CD4-positive, alpha-beta T cell treated with Interleukin-21 for 1 hour (primary cell): ENCODE results near the gene PTPRN2.
"Not testable (repeated sequence)": the region's sequence is repeated elsewhere in the genome, so short reads cannot be mapped to it uniquely, and the experiment has no call there.

ENCODE experiments used
- DNase-seq: peaks from one replicate; pipeline ENCODE4 v3.0.0-alpha.2; 2020

PTPRN2 gene

DNA sequence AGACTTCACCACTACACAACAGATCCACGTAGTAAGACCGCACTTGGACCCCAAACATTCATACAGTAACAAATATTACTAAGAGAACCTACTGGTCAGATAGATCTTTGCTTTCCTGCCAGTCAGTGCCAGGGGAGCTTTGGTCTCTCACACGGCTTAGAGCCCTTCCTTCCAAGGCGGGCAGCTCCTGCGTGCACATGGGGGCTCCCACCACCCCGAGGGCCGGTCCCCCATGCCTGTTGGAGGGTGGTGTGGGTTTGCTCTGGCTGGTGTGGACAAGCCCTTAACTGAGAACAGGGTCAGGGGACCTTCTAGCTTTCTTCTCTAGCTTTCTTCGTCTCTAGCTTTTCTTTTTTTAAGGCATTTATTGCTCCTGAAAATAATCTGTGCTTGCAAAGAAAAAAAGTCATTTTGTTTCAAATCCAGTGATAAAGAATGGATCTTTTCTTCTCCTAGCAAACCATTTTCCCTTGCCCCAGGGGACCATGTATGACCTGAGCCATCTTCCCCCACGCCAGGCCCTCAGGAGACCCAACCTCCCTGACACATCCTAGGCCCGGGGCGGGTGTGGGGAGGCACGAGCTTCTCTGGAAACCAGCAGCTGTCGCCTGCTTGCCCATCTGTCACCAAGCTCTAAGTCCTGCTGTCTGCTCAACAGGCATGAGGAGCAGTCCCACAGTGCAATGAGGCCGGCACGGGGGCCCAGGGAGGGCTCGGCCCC lies 591.1 kb downstream of the PTPRN2 start:
- DNase-seq = no peak

DNA sequence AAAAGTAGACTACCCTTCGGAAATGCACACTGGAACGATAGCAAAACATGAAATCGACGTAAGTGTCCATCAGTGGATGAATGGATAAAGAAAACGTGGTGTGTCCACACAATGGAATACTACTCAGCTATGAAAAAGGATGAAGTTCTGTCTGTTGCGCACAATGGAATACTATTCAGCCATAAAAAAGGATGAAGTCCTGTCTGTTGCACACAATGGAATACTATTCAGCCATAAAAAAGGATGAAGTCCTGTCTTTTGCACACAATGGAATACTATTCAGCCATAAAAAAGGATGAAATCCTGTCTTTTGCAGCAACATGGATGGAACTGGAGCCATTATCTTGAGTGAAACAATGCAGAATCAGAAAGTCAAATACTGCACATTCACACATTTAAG lies 591.8 kb downstream of the PTPRN2 start:
- no peak for DNase-seq

DNA sequence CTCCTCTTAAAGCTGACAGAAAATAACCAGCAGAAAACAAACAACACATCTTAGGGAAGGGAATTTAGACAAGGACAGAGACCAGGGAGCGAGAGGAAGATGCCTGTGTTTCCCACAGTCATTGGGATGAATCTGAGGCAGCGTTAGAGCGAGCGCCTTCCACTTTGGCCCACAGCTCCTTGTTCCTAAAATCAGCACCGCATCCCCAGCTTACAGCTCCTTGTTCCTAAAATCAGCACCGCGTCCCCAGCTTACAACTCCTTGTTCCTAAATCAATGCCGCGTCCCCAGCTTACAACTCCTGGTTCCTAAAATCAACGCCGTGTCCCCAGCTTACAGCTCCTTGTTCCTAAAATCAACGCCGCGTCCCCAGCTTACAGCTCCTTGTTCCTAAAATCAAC lies 593.3 kb downstream of the PTPRN2 start:
- no peak for DNase-seq

DNA sequence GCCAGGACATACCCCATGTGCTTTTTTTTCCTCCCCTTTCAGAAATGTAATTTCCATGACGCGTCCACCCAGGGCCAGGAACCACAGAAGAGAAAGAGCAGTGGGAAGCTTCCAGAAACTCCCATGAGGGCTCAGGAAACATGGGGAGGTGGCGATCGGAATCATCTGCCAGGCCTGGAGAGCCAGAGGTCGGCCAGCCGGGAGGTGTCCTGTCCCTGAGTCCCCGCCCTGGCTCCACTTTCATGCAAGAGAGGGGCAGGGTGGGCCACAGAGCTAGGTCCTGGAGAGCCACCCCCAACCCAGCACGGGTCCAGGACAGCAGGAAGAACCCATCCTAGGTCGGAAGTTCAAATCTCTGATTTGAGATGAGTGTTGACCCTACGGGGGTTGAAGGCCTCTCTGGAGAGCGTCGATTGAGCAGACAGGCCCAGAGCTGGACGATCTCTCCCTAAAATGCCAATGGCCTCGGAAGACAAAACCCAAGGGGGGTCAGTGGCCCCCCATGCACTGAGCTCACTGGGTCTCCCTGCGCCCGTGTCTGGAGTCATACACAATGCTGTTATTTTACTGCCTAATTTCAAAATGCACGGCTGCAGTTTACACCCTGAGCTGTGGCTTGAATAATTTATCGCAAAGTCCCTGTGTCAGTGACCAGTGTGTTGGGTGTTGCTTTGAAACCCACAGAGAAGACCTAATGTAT lies 594.1 kb downstream of the PTPRN2 start:
- no peak for DNase-seq

DNA sequence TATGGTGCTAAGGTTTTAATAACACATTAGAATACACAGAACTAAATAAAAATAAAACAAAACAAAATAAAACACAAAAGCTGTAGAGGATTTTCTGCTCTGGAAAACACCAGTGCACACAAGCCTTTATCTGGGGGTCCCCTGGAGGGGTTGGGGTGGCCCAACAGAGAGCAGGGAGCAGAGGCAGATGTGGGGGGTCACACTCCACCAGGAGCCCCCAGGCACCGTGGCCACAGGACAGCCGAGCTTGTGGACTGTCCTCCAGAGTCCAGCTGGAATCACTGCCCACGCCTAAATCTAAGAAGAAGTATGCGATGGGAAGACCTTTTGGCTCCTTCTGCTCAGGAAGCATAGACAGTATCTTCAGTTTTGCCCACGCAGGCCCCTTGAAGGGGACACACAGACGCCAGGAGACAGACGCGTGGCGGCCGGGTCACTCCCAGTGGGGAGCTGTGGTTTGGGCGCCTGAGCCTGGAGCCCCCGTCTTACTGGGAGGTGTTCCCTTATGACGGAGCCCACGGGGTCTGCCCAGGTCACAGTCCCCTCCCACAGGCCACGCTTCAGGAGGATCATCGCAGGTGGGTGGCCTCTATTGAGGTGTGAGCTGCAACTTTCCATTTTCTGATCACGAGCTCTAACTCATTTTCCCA lies 595.0 kb downstream of the PTPRN2 start:
- DNase-seq = no peak

DNA sequence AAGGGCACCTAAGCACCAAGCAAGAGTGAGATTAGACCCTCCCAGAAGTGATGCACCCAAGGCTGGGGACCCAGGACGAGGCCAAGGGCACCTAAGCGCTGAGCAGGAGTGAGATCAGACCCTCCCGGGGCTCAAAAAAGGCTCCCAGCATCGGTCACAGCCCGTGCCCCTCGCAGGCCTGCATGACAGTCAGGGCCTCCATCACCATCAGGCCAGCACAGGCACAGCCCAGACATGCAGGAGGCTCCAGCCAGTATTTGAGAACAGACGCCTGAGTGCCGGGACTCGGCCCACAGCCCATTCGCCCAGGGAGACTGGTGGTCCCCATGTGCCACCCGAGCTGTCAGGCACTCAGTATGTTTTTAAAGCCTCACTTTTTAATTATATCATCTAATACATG lies 595.9 kb downstream of the PTPRN2 start:
- no peak for DNase-seq

DNA sequence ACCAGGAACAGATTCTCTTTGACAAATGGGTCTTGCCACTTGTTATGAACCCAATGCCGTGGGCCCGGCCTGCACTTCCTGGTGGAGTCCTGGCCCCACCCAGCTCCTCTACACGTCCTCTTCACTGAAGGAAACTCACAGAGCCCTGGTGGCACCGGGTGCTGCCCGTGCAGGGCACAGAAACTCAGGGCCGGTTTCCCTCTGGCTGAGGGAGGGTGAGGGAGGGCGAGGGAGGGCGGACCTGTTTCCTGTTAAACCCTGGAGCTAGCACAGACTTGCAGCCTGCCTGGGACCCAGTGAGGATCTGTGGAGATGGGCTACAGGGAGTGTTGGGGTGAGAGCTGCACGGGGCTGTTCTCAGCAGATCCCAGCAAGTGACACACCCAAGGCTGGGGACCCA lies 596.3 kb downstream of the PTPRN2 start:
- DNase-seq = no peak

DNA sequence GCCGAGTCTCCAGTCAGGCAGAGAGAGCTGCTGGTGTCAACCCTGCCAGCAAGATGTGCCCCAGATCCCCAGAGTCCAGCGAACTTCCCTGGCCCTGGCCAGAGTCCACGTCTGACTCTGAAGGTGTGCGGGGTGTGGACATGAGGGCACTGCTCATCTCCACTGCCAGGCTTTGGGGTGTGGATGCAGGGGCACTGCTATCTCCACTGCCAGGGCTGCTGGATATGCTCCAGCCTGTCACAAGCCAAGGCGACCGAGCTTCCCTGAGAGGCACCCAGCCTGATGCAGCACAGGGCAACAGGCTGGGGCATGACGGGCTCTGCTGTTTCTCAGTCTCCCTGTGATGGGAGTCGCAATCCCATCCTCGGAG lies 596.8 kb downstream of the PTPRN2 start:
- DNase-seq = no peak

DNA sequence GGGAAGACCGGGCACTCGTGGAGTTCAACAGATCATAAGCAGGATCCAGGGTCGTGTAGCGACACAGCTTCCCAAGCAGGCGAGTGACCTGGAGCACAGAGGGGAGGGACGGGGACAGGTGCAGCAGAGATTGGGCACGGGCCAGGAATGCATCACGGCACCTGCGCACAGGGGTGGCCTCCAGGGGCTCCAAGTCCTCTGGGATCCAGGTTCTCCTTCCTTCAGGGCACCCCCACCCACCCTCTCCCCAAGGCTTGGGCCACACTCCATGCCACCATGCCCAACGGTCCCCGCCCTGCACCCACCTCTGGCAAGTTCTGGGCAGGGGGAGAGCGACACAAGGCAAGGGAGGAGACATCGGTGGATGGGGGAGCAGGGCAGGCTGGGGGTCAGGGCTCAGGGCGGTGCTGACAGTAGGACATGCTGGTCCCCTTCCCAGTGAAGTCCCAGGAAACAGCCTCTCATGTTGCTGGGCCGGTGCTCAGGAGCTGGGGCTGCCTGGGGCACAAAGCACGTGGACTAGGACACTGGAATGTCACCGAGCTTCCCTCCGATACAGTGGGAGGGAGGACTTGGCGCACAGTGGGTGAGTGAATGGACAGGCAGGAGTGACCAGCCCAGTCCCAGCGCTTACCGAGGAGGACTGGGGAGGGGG lies 597.3 kb downstream of the PTPRN2 start:
- no peak for DNase-seq

DNA sequence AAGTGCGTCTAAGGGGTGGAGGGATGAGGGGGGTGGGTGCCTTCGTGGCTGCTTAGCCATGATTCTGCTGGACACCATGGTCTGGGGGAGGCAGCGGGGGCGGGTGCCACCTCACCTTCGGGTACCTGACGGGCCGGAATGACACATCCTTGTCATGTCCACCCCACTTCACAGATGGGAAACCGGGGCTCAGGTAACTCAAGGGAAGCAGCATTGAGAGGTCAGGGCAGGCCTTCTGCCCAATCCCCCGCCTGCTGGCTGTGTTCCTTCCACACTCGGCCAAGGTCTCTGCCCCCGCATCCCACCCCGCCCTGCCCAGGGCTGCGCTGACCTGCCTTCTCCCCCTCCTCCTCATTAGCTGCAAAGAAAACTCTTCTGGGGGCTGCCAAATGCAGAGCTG lies 598.0 kb downstream of the PTPRN2 start:
- DNase-seq = no peak

DNA sequence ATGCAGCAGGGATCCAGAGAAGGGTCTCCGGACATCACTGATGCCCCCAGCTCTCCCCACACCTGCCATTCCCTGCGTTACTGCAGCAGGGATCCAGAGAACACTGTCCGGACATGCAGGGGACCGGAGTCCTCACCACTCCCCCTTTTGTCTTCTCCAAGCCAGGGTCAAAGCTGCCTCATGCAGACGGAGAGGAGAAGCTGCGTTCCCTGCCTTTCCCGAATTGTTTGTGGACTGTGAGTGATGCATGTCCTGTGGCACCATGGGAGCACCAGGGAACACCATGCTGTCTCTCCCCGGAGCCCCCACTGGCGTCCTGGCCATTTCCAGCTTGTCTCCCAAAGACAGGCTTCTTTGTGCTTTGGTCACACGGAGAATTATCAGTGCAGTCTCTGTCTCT lies 599.7 kb downstream of the PTPRN2 start:
- DNase-seq = no peak

DNA sequence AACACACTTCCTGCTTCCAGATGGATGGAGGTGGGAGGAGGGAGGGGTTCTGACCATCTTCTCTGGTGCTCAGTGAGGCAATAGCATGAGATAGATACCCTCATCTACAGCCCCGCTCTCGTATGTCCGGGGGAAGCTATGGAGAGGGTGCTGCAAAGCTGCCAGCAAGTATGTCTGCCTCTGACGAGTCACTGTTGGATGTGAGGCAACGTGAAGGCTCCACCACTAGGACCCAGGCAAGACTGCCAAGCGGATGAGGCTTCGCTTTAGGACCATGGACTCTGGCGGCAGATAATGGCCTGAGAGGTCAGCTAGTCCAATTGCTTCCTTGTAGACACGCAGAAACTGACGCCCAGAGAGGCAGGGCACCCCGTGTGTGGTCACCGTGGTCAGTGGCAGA lies 601.6 kb downstream of the PTPRN2 start:
- DNase-seq = no peak

DNA sequence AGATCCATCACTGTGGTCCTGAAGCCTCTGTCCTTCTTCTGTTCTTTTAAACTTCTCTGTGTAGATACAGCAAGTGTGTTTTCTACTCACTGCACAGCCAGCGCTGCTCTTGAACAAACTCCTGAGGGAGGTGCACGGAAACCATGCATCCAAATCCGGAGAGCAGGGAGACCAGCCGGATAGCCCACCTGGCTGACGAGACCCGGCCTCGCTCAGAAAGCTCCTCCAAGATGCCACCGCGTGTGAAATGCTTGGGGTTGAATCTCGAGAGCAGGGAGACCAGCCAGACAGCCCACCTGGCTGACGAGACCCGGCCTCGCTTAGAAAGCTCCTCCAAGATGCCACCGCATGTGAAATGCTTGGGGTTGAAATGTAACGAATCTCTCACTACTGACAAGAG lies 602.0 kb downstream of the PTPRN2 start:
- DNase-seq = no peak

DNA sequence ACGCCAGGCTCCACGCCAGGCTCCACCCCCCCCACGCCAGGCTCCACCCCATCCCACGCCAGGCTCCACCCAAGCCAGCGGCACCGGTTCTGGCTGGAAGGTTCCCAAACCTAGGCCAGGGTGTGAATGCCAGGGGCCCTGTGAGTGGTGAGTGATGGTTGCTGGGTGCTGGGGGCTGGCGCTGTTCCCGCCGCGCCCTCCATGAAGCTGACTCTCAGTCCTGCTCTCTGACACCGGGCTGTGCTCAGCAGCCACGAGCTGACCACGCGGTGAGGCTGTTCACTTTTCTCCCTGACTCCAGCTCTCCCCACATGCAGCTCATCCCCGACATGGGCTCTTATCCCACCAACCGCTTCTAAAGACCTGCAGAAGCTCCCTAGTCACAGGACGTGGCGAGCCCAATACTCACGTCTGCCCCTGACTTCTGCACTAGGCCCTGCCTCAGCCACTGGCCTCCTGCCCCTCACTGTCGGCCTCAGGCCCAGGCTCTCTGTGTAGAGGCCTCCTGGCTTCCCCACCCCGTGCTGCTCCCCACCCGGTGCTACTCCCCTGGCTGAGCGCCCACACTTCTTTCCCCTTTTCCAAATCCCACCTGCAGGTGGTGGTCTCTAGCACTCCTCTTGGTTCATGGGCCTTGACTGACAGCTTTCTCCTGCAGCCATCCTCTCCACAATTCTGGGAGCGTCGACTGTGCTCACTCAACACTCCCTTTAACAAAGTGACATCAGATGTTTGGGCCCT lies 603.0 kb downstream of the PTPRN2 start:
- no peak for DNase-seq

DNA sequence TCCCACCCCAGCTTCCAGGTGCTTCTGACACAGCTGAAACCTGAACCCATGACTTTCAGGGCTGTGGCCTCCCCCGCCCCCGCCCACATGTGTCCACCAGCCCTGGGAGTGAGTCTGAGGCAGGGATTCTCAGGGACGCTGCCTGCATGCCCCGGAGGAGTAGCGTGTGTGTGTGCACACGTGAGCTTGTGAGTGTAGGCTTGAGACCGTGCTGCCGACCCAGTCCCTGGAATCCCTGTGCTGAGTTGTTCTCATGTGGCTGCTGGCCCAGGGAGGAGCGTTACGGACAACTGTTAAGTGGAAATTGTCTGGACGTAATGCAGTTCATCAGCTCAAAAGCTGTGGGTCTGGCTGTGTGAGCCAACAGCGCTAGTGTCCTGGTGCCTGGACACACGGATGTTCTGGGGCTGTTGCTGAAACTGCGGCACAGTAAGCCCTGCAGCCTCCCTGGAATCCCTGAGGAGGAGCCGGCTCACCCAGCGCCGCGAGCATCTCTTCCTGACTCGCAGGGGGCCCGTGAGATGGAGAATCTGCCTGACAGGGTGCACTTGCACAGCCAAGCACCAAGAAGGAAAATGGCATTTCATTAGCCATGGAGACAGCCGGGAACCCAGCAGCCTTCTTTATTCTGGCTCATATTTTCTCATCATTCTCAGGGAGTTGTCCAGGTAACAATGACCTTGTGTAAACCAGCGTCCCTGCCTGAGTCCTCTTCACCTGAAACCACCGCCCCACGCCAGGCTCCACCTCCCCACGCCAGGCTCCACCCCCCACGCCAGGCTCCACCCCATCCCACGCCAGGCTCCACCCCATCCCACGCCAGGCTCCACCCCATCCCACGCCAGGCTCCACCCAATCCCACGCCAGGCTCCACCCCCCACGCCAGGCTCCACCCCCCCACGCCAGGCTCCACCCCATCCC lies 603.9 kb downstream of the PTPRN2 start:
- DNase-seq = no peak

DNA sequence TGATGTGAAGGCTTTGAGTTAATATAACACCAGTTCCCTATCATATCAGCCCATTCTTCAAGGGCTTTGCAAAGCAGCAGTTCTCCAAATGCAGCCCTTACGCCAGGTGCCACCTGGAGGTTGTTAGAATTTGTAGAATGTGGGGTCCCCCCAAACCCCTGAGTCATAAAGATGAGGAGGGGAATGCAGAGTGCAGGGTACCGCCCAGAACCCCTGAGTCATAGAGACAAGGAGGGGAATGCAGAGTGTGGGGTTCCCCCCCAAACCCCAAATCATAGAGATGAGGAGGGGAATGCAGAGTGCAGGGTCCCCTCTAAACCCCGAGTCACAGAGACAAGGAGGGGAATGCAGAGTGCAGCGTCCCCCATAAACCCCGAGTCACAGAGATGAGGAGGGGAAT lies 605.8 kb downstream of the PTPRN2 start:
- no peak for DNase-seq

DNA sequence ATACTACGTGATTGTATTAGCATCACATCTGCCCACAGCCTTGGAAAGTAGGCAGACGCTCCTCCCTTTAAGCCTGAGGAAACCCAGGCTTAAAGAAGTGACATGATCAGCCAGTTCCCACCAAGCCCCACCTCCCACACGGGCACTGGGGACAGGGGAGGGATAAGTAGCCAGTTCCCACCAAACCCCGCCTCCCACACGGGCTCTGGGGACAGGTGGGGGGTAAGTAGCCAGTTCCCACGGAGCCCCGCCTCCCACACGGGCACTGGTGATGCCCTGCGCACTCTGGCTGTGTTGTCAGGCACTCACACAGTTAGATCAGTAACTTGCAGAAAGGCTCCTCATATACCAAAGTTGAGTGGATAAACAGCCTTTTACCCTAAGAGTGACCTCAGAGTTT lies 606.8 kb downstream of the PTPRN2 start:
- DNase-seq = no peak

DNA sequence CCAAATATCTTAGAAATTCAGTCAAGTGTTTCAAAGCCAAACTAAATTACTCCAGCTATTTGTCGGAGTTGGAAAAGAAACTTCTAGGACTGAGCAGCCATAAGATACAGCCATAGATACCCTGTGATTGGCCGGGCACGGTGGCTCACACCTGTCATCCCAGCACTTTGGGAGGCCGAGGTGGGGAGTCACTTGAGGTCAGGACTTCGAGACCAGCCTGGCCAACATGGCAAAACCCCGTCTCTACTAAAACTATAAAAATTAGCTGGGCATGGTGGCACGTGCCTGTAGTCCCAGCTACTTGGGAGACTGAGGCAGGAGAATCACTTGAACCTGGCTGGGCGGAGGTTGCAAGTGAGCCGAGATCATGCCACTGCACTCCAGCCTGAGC lies 607.3 kb downstream of the PTPRN2 start:
- not testable (repeated sequence) for DNase-seq

DNA sequence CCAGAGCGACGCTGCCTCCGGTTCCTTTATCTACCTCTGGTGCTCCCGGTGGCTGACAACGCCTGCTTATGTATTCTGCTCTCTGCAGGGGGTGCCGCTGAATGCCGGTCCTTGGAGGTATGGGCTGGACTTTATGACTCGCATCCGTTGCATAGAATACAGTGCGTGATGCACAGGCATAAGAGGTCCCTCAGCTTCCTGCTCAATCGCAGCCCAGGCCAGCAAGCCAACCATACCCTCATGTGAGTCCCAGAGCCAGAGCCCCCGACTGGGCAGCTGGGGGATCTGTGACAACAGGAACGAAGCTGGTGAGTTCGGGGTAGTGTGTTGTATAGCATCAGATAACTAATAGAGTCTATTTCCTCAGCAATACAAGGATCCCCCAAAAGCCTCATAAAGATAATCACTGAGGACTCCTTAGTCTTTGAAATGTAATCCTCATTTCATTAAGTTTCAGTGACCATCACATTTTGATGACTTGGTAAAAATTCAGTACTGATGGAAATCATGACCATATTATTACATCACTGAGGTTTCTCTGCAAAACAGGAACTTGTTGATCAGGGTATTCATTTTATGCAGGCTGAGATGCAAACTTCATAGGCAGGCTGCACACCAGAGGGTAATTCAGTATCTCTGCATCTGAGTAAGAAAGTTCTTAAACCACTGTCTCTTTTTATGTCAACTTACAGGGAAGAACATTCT lies 607.8 kb downstream of the PTPRN2 start:
- DNase-seq = no peak

DNA sequence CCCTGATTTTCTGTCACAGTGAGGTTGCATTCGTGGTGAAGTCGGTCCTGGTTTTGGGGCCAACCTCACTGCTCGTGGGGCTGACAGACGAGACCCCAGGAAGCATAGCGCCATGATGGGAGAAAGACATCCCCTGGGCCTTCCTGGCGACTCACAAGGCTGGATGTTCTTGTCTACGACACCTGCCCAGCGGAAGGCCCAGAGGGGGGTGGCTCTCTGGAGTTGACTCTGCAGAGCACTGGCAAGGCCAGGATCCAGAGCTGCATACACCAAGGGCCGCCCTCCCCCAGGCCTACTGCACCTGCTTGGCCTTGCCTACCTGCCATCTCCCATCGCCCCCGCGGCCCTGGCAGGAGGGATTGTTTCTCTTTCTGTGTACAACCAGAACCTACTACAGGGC lies 608.9 kb downstream of the PTPRN2 start:
- DNase-seq = no peak
